Measurements from ENCODE around the gene PTPRZ1. TPM values are rescaled to one million over a fixed set of nuclear protein-coding genes. Genes with fewer than 3 reads are reported as not detected.

The PTPRZ1 gene
- total and polyA plus RNA-seq, 2 of the 8 experiments (the other 6 are each of a cell fraction or from before 2014, with no cell fraction given): 112 to 135 TPM

DNA sequence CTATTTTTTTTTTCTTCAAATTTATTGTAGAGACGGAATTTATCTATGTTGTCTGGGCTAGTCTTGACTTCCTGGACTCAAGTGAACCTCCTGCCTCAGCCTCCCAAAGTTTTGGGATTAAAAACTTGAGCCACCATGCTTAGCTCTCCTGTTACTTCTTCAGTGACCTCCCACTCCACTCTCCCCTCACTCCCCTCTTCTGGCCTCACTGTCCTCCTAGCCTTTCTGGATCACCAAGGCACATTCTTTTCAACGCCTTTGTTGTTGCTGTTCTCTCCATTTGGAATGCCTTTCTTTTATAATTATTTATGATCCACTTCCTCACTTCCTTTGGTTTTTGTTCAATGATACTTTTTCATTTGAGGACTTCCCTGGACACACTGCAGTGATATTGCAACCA is 17.9 kb downstream of the PTPRZ1 start (continued):
- TF ChIP-seq POU5F1 (IDR thresholded peaks at IDR 0.05; ENCODE audit: low read depth, low read length): no peak
- TF ChIP-seq YY1 (IDR thresholded peaks at IDR 0.05; ENCODE audit: low read depth, low read length): no peak
- TF ChIP-seq NRF1 (IDR thresholded peaks at IDR 0.05; ENCODE audit: low read depth, low read length): no peak

Data from H1 (cell line).